BE2C (cell line): ENCODE measurements around the gene PSPC1.
"Not testable (repeated sequence)": the region's sequence is repeated elsewhere in the genome, so short reads cannot be mapped to it uniquely, and the experiment has no call there.

Experiments
- DNase-seq: peaks from one replicate; pipeline ENCODE4 v3.0.0-alpha.2; 2020
- H3K27me3 ChIP-seq: fragments of 250-450 bp; sonication (Bioruptor Pico); 2 replicates; pipeline ENCODE4 v1.5.1; 2020; ENCODE audit warnings: mild to moderate bottlenecking
- H3K36me3 ChIP-seq: fragments of 250-450 bp; sonication (Bioruptor Pico); 2 replicates; pipeline ENCODE4 v1.5.1; 2020; ENCODE audit warnings: mild to moderate bottlenecking
- H3K4me1 ChIP-seq: fragments of 250-450 bp; sonication (Bioruptor Pico); 2 replicates; pipeline ENCODE4 v1.5.1; 2020
- H3K4me3 ChIP-seq: 2 replicates; pipeline ENCODE4 v1.5.1; 2011; ENCODE audit warnings: low read depth, low read length
- H3K9me3 ChIP-seq: fragments of 250-450 bp; sonication (Bioruptor Pico); 2 replicates; pipeline ENCODE4 v1.5.1; 2020
- TF ChIP-seq, protein P1 (sequence below): IDR thresholded peaks from 2 replicates; pipeline ENCODE4 v1.5.1; 2012; ENCODE audit warnings: mild to moderate bottlenecking, low read depth, low read length

Gene PSPC1

DNA sequence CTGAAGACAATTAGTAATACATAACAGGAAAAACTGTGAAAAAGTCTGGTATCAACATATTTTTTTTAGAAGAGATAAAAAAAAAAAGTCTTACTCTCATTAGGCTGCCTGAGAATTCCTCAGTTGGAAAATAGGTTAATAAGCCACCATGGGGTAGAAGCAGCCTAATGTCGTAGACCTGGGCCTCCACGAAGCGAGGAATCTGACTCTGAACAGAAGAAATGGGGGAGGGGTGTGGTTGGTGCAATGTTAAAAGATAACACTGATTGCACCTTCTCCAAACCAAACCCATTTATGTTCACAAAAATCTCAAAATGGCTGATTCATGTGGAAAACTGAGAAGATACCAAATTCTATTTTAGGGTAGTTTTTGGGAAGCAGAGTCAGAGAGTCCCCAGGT lies 86.9 kb downstream of the PSPC1 start:
- no peak for DNase-seq
- Histone ChIP-seq H3K4me1 (no peaks in the 10 kb centered on the region), H3K27me3 (no peaks in the 10 kb centered on the region), H3K4me3 (no peak overlapping the region), H3K36me3 (no peaks in the 10 kb centered on the region), H3K9me3 (no peaks in the 10 kb centered on the region)
- TF ChIP-seq, protein P1, sequence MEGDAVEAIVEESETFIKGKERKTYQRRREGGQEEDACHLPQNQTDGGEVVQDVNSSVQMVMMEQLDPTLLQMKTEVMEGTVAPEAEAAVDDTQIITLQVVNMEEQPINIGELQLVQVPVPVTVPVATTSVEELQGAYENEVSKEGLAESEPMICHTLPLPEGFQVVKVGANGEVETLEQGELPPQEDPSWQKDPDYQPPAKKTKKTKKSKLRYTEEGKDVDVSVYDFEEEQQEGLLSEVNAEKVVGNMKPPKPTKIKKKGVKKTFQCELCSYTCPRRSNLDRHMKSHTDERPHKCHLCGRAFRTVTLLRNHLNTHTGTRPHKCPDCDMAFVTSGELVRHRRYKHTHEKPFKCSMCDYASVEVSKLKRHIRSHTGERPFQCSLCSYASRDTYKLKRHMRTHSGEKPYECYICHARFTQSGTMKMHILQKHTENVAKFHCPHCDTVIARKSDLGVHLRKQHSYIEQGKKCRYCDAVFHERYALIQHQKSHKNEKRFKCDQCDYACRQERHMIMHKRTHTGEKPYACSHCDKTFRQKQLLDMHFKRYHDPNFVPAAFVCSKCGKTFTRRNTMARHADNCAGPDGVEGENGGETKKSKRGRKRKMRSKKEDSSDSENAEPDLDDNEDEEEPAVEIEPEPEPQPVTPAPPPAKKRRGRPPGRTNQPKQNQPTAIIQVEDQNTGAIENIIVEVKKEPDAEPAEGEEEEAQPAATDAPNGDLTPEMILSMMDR, result no peak

DNA sequence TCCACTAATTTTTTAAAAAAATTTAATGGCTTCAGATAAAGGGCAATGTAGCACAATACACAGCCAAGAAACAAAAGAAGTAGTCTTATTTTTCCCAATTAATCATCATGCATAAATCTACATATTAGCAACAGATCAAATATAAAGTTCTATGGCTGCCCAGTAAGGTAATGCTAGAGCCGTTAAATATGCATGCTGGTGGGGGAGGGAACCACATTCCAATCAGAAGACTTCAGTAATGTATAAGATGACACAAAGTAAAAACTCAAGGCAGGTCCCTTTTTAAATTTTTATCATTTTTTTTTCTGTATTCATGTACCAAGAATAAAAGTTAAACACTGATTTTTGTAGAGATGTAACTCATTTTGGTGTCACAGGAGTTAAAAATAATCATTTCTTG lies 87.3 kb downstream of the PSPC1 start:
- H3K36me3 ChIP-seq, result no peaks in the 10 kb centered on the region
- H3K4me3 ChIP-seq, result no peak overlapping the region
- H3K9me3 ChIP-seq, result no peaks in the 10 kb centered on the region
- H3K27me3 ChIP-seq, result no peaks in the 10 kb centered on the region
- H3K4me1 ChIP-seq, result no peaks in the 10 kb centered on the region
- TF ChIP-seq, protein P1, result no peak
- DNase-seq, result no peak

DNA sequence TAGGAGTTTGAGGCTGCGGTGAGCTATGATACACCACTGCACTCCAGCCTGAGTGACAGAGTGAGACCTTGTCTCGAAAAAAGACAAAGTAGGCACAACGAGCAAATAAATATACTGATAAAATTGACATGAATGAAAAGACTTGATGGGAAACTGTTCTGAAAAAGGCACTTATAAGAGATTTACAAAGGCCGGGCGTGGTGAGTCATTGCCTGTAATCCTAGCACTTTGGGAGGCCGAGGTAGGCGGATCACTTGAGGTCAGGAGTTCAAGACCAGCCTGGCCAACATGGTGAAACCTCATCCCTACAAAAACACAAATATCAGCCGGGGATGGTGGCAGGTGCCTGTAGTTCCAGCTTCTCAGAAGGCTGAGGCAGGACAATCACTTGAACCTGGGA lies 91.3 kb downstream of the PSPC1 start:
- not testable (repeated sequence) for H3K9me3 ChIP-seq, H3K4me1 ChIP-seq, DNase-seq, H3K36me3 ChIP-seq, H3K4me3 ChIP-seq, H3K27me3 ChIP-seq

DNA sequence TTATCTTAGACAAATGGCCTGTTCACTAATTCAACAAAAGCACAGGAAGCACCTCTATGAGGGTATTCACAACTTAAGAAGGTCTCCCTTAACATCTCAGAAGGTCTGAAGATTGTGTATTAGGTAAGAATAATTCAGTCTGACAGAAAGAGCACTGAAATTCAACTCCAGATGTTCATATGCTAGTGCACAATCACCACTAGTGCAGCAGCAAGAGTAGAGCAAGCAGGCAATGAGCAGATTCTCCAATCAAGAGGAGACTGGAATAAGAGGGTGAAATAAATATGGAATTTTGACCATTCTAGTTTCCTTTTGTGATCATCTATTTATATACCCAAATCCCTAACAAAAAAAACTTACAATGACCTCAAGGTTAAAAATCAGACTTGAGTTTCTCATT lies 97.3 kb downstream of the PSPC1 start:
- no peaks in the 10 kb centered on the region; the same call in 1 of the 2 replicates for H3K36me3 ChIP-seq
- TF ChIP-seq, protein P1, result no peak
- no peaks in the 10 kb centered on the region for H3K4me1 ChIP-seq
- H3K9me3 ChIP-seq, result no peaks in the 10 kb centered on the region
- no peak for DNase-seq
- no peaks in the 10 kb centered on the region for H3K27me3 ChIP-seq
- no peak overlapping the region for H3K4me3 ChIP-seq

DNA sequence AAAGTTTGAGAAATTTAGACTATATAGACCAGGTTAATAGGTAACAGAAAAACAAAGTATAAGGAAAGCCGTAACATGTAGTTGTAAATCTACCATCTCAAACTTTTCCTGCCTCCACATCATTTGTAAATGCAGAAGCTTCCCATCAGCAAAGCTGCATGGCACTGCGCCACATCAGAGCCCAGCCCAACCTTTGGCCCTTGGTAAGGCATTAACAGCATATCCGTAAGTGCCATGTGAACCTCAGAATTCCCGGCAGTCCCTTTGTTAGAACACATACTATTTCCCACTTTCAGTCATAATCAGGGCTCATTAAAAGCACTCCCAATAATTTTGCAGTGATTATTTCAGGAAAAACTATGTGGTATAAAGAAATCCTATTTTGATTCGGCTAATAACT lies 97.7 kb downstream of the PSPC1 start:
- no peaks in the 10 kb centered on the region for H3K4me1 ChIP-seq
- DNase-seq, result no peak
- TF ChIP-seq, protein P1, result no peak
- H3K4me3 ChIP-seq, result no peak overlapping the region
- no peaks in the 10 kb centered on the region; the same call in 1 of the 2 replicates for H3K36me3 ChIP-seq
- H3K9me3 ChIP-seq, result no peaks in the 10 kb centered on the region
- H3K27me3 ChIP-seq, result no peaks in the 10 kb centered on the region

DNA sequence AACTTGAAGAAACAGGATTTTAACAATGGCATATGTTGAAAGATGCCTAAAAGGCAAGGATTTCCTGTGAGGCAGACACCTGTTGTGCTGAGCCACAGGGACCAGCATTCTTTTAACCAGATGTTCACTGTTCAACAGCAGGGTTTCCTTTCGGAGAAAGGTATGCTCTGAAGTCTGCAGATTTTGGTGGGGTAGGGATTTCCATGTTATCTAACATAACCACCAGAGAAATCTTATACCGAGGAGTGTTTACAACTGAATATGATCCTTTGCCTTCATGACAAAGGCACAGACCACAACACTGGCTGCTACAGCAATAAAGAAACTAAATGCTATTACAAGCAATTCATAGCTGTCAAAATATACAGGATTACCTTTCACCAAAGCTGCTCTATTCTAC lies 101.2 kb downstream of the PSPC1 start:
- Histone ChIP-seq H3K9me3 (no peaks in the 10 kb centered on the region), H3K36me3 (peaks cover 3% of the 10 kb centered on the region), H3K4me1 (no peaks in the 10 kb centered on the region), H3K4me3 (no peak overlapping the region), H3K27me3 (no peaks in the 10 kb centered on the region)
- DNase-seq, result no peak
- TF ChIP-seq, protein P1, result no peak

DNA sequence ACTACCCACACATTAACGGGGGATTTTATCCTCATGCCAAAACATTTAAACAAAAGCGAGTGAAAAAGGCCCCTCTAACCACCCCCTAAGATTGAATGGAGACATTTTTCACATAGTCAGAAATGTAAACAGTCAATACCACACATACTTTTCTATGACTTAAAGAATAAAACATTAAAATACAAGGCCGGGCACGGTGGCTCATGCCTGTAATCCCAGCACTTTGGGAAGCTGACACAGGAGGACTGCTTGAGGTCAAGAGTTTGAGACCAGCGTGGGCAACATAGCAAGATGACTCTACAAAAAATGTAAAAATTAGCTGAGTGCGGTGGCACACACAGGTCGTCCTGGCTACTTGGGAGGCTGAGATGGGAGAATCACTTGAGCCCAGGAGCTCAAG lies 102.0 kb downstream of the PSPC1 start:
- DNase-seq, result no peak
- TF ChIP-seq, protein P1, result no peak

More for the DNA sequence above, 102.0 kb downstream of the PSPC1 start:
- Histone ChIP-seq H3K9me3 (no peaks in the 10 kb centered on the region), H3K4me1 (no peaks in the 10 kb centered on the region), H3K27me3 (no peaks in the 10 kb centered on the region), H3K36me3 (peaks cover 10% of the 10 kb centered on the region), H3K4me3 (no peak overlapping the region)
